ENCODE results near the gene AREG.

- no peak for TF ChIP-seq EZH2 (IDR thresholded peaks at IDR 0.05; ENCODE audit: low read depth)
- TF ChIP-seq, protein P1, sequence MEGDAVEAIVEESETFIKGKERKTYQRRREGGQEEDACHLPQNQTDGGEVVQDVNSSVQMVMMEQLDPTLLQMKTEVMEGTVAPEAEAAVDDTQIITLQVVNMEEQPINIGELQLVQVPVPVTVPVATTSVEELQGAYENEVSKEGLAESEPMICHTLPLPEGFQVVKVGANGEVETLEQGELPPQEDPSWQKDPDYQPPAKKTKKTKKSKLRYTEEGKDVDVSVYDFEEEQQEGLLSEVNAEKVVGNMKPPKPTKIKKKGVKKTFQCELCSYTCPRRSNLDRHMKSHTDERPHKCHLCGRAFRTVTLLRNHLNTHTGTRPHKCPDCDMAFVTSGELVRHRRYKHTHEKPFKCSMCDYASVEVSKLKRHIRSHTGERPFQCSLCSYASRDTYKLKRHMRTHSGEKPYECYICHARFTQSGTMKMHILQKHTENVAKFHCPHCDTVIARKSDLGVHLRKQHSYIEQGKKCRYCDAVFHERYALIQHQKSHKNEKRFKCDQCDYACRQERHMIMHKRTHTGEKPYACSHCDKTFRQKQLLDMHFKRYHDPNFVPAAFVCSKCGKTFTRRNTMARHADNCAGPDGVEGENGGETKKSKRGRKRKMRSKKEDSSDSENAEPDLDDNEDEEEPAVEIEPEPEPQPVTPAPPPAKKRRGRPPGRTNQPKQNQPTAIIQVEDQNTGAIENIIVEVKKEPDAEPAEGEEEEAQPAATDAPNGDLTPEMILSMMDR (conservative IDR thresholded peaks at IDR 0.05) = no peak
These were observed 44.5 kb upstream of the AREG start for GRCh38 chr4:74400395-74400794.
